Thyroid gland (tissue), 4 donors: Measurements from ENCODE around the gene FUNDC2. TPM values are rescaled to one million over a fixed set of nuclear protein-coding genes. Genes with fewer than 3 reads are reported as not detected.

Experiments used
- DNase-seq, 2 donors: peaks; one replicate each; pipeline ENCODE4 v3.0.0-alpha.2; 2019
- H3K27ac ChIP-seq, 3 donors: fragments of 200-600 bp; sonication (generic); 1 replicate in 2 of 3; 2 replicates in 1 of 3; pipeline ENCODE4 v1.5.1; 2016 to 2019; ENCODE audit warnings: mild to moderate bottlenecking in 1 of 3, moderate library complexity in 1 of 3
- H3K27me3 ChIP-seq: fragments of 200-600 bp; sonication (generic); one replicate; pipeline ENCODE4 v1.5.1; 2019
- H3K36me3 ChIP-seq, 2 donors: fragments of 200-600 bp; sonication (generic); one replicate each; pipeline ENCODE4 v1.5.1; 2016 to 2019
- H3K4me1 ChIP-seq, 2 donors: fragments of 200-600 bp; sonication (generic); one replicate each; pipeline ENCODE4 v1.5.1; 2017 to 2019
- H3K4me3 ChIP-seq, 3 donors: fragments of 200-600 bp; sonication (generic); replicated peaks in 1 of 3; 1 replicate in 2 of 3; 2 replicates in 1 of 3; pipeline ENCODE4 v1.5.1; 2016; ENCODE audit warnings: mild to moderate bottlenecking in 1 of 3
- H3K9me3 ChIP-seq: fragments of 200-600 bp; sonication (generic); one replicate; pipeline ENCODE4 v1.5.1; 2017
- CTCF ChIP-seq, 6 experiments: fragments of 200-600 bp in 3 of 6; fragments of 450-650 bp in 3 of 6; sonication (generic) in 3 of 6; IDR thresholded peaks; one replicate each; pipeline ENCODE4 v1.5.1; 2016 to 2019; ENCODE audit warnings: antibody characterized with exemption in 6 of 6, mild to moderate bottlenecking in 2 of 6, inconsistent platforms in 1 of 6, moderate library complexity in 1 of 6
- POLR2A ChIP-seq, 2 donors: fragments of 450-650 bp; IDR thresholded peaks; one replicate each; pipeline ENCODE4 v1.6.1; 2017; ENCODE audit warnings: antibody characterized with exemption in 2 of 2, mild to moderate bottlenecking in 2 of 2, moderate library complexity in 1 of 2
- WGBS, 2 donors: methylation state at CpG; one replicate each; pipeline ENCODE4 v1.1.5; 2017; 5-methylcytosine and 5-hydroxymethylcytosine counted together
- intact Hi-C: fragments of 100-400 bp; cut with DNase I; formaldehyde crosslinking; loops from one replicate; pipeline ENCODE4 v1.15.1; 2023
- total RNA-seq, 4 donors: library from RNA; depleted of rRNA; stranded (reverse); fragments of >200 nt; gene quantifications; one replicate each; pipeline ENCODE4 v1.2.3, GENCODE V29; 2016

Gene FUNDC2
- total RNA-seq, 4 donors from 2014 or later, result 50.7 to 78.5 (median 69.0) TPM

- no peaks in the 10 kb centered on the region for H3K9me3 ChIP-seq
- H3K27ac ChIP-seq, result no peak overlapping the region
- no peaks in the 10 kb centered on the region for H3K36me3 ChIP-seq
- TF ChIP-seq CTCF (IDR thresholded peaks at IDR 0.05) (no peak), POLR2A (IDR thresholded peaks at IDR 0.05) (no peak)
- intact Hi-C loops, result no loop called here
- WGBS, 2 donors, result 5 to 8% methylated on average over 11 to 12 of the region's 12 CpGs
- H3K27me3 ChIP-seq, result no peaks in the 10 kb centered on the region
- H3K4me3 ChIP-seq, result peak overlapping the region in 2 of 3 donors; percentile 44 to 68
- no peaks in the 10 kb centered on the region for H3K4me1 ChIP-seq
- no peak for DNase-seq
These were observed 43.4 kb downstream of the FUNDC2 start for GRCh38 chrX:155070038-155070437.

GRCh38 chrX:155070663-155070974 lies 44.0 kb downstream of the FUNDC2 start:
- DNase-seq, result no peak
- WGBS, 2 donors, result 0 to 1% methylated on average over 15 to 16 of the region's 16 CpGs
- peak overlapping the region in 2 of 3 donors; percentile 44 to 68 for H3K4me3 ChIP-seq
- no peaks in the 10 kb centered on the region for H3K9me3 ChIP-seq
- H3K4me1 ChIP-seq, result no peaks in the 10 kb centered on the region
- no peaks in the 10 kb centered on the region for H3K36me3 ChIP-seq
- TF ChIP-seq CTCF (IDR thresholded peaks at IDR 0.05) (no peak), POLR2A (IDR thresholded peaks at IDR 0.05) (no peak)
- intact Hi-C loops, result no loop called here
- H3K27ac ChIP-seq, result peak overlapping the region; percentile 59 to 81 (median 78)
- H3K27me3 ChIP-seq, result no peaks in the 10 kb centered on the region

DNA sequence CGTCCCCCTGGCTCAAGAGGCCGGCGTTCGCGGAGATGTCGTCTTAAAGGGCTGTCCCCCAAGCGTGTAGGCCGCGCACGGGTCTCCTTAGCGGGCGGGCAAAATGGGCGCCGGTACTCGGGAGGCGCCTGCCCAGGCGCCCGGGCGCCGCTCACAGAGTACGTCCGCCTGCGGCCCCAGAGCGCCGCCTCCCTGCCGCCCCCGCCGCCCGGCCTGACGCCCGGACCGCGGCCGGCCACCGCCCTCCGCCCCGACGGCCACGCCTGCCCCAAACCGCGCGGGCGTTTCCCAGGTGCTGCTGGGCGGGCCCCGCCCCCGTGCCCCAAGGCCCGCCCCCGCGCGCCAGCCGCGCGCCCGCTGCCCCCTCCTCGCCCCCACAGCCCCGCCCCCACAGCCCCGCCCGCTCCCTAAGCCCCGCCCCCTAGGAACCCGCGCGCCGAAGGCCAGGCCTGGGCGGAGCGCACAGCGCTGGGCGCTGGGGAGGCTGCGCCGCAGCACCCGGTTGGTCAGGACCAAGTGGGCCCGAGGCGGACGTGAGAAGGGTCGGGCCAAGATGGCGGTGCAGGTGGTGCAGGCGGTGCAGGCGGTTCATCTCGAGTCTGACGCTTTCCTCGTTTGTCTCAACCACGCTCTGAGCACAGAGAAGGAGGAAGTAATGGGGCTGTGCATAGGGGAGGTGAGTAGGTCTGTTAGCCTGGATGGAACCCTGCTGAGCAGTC lies 44.5 kb downstream of the FUNDC2 start, which contains the start of the genes BRCC3, CMC4 and MTCP1:
Gene BRCC3, plus strand, starts transcription at position 534 of the 719 bp plus-strand sequence. Its CDS starts 20 bp downstream, at position 554.
Gene CMC4, minus strand, starts transcription at position 162 of the 719 bp plus-strand sequence. CDS start 7,113 bp downstream, outside the sequence.
Gene MTCP1, minus strand, starts transcription at position 162 of the 719 bp plus-strand sequence. CDS start 5,126 bp downstream, outside the sequence.
- Histone ChIP-seq H3K27me3 (no peaks in the 10 kb centered on the region), H3K4me3 (peak within 1 kb of the TSS in 2 of 3 donors; percentile 44 to 68), H3K36me3 (no peaks in the 10 kb centered on the region), H3K27ac (peak within 1 kb of the TSS; percentile 59 to 81 (median 78)), H3K4me1 (no peaks in the 10 kb centered on the region), H3K9me3 (no peaks in the 10 kb centered on the region)
- DNase-seq, result peak; percentile 79
- intact Hi-C loops, result no loop called here
- TF ChIP-seq POLR2A (IDR thresholded peaks at IDR 0.05) (peak in 1 of 2 donors; percentile 66), CTCF (IDR thresholded peaks at IDR 0.05) (no peak)
- WGBS, 2 donors, result 0 to 2% methylated on average over 7 to 9 of the region's 81 CpGs

- Histone ChIP-seq H3K27ac (peak overlapping the region in 2 of 3 donors; percentile 35 to 42), H3K27me3 (no peaks in the 10 kb centered on the region), H3K36me3 (no peaks in the 10 kb centered on the region), H3K4me1 (no peaks in the 10 kb centered on the region), H3K4me3 (peak overlapping the region in 2 of 3 donors; percentile 41 to 54), H3K9me3 (no peaks in the 10 kb centered on the region)
- intact Hi-C loops, result no loop called here
- DNase-seq, result peak; percentile 8 to 36
- WGBS, 2 donors, result 1 to 3% methylated on average over 8 to 14 of the region's 25 CpGs
- TF ChIP-seq CTCF (IDR thresholded peaks at IDR 0.05) (no peak), POLR2A (IDR thresholded peaks at IDR 0.05) (no peak)
These were observed 45.1 kb downstream of the FUNDC2 start for GRCh38 chrX:155071694-155072280.
